ENCODE measurements around the gene BMP8B.
A peak's percentile ranks its signal among the peaks of the same experiment; 100 is the strongest.

Gene BMP8B

GRCh38 chr1:39721664-39722063, 67.0 kb downstream of the BMP8B start:
- peak; percentile 43 for TF ChIP-seq ZBTB17 (tag by site-specific recombination; IDR thresholded peaks at IDR 0.05)
- no peak for TF ChIP-seq ZNF2 (tag by site-specific recombination; IDR thresholded peaks at IDR 0.05)
- TF ChIP-seq ZNF558 (tag by site-specific recombination; IDR thresholded peaks at IDR 0.05): no peak
- Histone ChIP-seq H3K4me3 (ENCODE audit: low read depth, low read length) (no peak overlapping the region), H3K4me1 (ENCODE audit: control insufficient read depth, insufficient read depth, low read length) (no peaks in the 10 kb centered on the region), H3K9me3 (ENCODE audit: control insufficient read depth, insufficient read depth, low read depth, low read length) (no peaks in the 10 kb centered on the region), H3K36me3 (ENCODE audit: control insufficient read depth in 2 of 2, insufficient read depth in 1 of 2, low read length in 2 of 2) (no peaks in the 10 kb centered on the region), H3K27ac (ENCODE audit: extremely low read depth, low read depth, low read length) (no peak overlapping the region)
- CTCF ChIA-PET: interaction anchor here (2.2 to 5.8 kb wide), 2 partner anchors 19 to 116 kb away, joined by 20 to 41 read pairs; no protein-coding TSS in a partner anchor
- POLR2A ChIA-PET: no interaction called here

DNA sequence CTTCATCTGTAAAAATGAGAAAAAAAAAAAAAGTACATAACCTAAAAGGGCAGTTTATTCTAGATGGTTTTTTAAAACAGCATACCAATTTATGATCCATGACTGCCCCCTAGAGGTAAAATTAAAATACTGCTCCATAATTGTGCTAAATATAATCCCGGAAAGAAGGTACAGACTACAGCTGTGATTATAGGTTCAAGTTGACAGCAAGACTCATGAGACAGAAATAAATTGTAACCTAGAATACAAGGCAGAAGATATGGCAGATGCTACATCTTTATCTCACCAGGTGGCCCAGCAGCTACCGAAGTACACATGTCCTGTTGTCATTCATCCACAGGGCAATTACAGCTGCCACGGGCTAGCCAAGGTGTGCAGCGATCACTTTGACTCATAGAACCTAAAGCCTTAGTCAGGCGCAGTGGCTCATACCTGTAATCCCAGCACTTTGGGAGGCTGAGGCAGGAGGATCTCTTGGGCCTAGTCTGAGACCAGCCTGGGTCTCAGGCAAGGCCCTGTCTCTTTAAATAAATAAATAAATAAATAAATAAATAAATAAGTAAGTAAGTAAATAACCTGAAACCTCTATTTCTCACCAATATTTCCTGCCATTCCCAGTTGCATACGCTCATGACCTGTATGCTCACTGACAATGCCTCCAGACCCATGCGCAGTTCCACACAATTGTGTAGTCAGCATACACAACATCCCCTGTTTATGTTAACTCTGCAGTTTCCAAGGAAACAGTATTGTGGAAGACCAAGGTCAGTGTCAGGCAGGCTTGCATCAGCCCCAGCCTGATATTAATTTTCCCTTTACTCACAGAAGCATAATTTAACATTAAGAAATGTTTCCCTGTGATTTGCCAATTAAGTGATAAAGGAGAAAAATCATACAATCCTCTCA, 68.3 kb downstream of the BMP8B start:
- CTCF ChIA-PET: interaction anchor here (0.6 to 5.8 kb wide), 33 partner anchors 9 to 695 kb away, joined by 3 to 41 read pairs (median 4); partner anchors contain the start of gene NDUFS5
- H3K36me3 ChIP-seq (ENCODE audit: control insufficient read depth in 2 of 2, insufficient read depth in 1 of 2, low read length in 2 of 2): no peaks in the 10 kb centered on the region
- no peaks in the 10 kb centered on the region for H3K9me3 ChIP-seq (ENCODE audit: control insufficient read depth, insufficient read depth, low read depth, low read length)
- no peak overlapping the region for H3K4me3 ChIP-seq (ENCODE audit: low read depth, low read length)
- no peak overlapping the region for H3K27ac ChIP-seq (ENCODE audit: extremely low read depth, low read depth, low read length)
- POLR2A ChIA-PET: no interaction called here
- no peaks in the 10 kb centered on the region for H3K4me1 ChIP-seq (ENCODE audit: control insufficient read depth, insufficient read depth, low read length)
- no peak; the same call in 1 of the 2 replicates for TF ChIP-seq ZNF214 (tag by site-specific recombination; IDR thresholded peaks at IDR 0.05; ENCODE audit: borderline replicate concordance)
- TF ChIP-seq, protein P1, sequence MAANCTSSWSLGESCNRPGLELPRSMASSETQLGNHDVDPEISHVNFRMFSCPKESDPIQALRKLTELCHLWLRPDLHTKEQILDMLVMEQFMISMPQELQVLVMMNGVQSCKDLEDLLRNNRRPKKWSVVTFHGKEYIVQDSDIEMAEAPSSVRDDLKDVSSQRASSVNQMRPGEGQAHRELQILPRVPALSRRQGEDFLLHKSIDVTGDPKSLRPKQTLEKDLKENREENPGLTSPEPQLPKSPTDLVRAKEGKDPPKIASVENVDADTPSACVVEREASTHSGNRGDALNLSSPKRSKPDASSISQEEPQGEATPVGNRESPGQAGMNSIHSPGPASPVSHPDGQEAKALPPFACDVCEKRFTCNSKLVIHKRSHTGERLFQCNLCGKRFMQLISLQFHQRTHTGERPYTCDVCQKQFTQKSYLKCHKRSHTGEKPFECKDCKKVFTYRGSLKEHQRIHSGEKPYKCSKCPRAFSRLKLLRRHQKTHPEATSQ (tag by site-specific recombination; IDR thresholded peaks at IDR 0.05): no peak
- no peak for TF ChIP-seq OSR2 (tag by site-specific recombination; IDR thresholded peaks at IDR 0.05)
- TF ChIP-seq ZNF416 (tag by site-specific recombination; IDR thresholded peaks at IDR 0.05): no peak
- no peak for TF ChIP-seq ZNF488 (tag by site-specific recombination; IDR thresholded peaks at IDR 0.05)
- TF ChIP-seq ZNF19 (tag by site-specific recombination; IDR thresholded peaks at IDR 0.05; ENCODE audit: low read depth): peak; percentile 88; the same call in 1 of the 2 replicates
- TF ChIP-seq, protein P2, sequence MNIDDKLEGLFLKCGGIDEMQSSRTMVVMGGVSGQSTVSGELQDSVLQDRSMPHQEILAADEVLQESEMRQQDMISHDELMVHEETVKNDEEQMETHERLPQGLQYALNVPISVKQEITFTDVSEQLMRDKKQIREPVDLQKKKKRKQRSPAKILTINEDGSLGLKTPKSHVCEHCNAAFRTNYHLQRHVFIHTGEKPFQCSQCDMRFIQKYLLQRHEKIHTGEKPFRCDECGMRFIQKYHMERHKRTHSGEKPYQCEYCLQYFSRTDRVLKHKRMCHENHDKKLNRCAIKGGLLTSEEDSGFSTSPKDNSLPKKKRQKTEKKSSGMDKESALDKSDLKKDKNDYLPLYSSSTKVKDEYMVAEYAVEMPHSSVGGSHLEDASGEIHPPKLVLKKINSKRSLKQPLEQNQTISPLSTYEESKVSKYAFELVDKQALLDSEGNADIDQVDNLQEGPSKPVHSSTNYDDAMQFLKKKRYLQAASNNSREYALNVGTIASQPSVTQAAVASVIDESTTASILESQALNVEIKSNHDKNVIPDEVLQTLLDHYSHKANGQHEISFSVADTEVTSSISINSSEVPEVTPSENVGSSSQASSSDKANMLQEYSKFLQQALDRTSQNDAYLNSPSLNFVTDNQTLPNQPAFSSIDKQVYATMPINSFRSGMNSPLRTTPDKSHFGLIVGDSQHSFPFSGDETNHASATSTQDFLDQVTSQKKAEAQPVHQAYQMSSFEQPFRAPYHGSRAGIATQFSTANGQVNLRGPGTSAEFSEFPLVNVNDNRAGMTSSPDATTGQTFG (tag by site-specific recombination; IDR thresholded peaks at IDR 0.05; ENCODE audit: borderline replicate concordance): no peak
- TF ChIP-seq REPIN1 (tag by site-specific recombination; IDR thresholded peaks at IDR 0.05; ENCODE audit: low read depth): no peak
- TF ChIP-seq TSHZ1 (tag by site-specific recombination; IDR thresholded peaks at IDR 0.05; ENCODE audit: borderline replicate concordance): no peak; the same call in 1 of the 2 replicates
- no peak for TF ChIP-seq ZNF184 (tag by site-specific recombination; IDR thresholded peaks at IDR 0.05)
- no peak for TF ChIP-seq ZNF777 (tag by site-specific recombination; IDR thresholded peaks at IDR 0.05; ENCODE audit: borderline replicate concordance)
- no peak for TF ChIP-seq ZBTB6 (tag by site-specific recombination; IDR thresholded peaks at IDR 0.05)
- TF ChIP-seq ZNF76 (tag by site-specific recombination; IDR thresholded peaks at IDR 0.05; ENCODE audit: borderline replicate concordance, low read depth): no peak
- no peak for TF ChIP-seq ZNF521 (tag by site-specific recombination; IDR thresholded peaks at IDR 0.05)
- TF ChIP-seq ZNF362 (tag by site-specific recombination; IDR thresholded peaks at IDR 0.05): peak; percentile 90
- TF ChIP-seq ZNF768 (tag by site-specific recombination; IDR thresholded peaks at IDR 0.05): no peak
- peak; percentile 87; the same call in 1 of the 2 replicates for TF ChIP-seq ZNF140 (tag by site-specific recombination; IDR thresholded peaks at IDR 0.05)
- no peak for TF ChIP-seq ZNF704 (tag by site-specific recombination; IDR thresholded peaks at IDR 0.05)
